NCI-H1417 (cell line): Measurements from ENCODE around the gene ACTG2.
A peak's percentile ranks its signal among the peaks of the same experiment; 100 is the strongest.
"Not testable (repeated sequence)": the region's sequence is repeated elsewhere in the genome, so short reads cannot be mapped to it uniquely, and the experiment has no call there.

Experiments
- DNase-seq, 3 experiments: peaks; one replicate each; lab custom pipeline; 2025; lab: John Stamatoyannopoulos, UW

The ACTG2 gene

DNA sequence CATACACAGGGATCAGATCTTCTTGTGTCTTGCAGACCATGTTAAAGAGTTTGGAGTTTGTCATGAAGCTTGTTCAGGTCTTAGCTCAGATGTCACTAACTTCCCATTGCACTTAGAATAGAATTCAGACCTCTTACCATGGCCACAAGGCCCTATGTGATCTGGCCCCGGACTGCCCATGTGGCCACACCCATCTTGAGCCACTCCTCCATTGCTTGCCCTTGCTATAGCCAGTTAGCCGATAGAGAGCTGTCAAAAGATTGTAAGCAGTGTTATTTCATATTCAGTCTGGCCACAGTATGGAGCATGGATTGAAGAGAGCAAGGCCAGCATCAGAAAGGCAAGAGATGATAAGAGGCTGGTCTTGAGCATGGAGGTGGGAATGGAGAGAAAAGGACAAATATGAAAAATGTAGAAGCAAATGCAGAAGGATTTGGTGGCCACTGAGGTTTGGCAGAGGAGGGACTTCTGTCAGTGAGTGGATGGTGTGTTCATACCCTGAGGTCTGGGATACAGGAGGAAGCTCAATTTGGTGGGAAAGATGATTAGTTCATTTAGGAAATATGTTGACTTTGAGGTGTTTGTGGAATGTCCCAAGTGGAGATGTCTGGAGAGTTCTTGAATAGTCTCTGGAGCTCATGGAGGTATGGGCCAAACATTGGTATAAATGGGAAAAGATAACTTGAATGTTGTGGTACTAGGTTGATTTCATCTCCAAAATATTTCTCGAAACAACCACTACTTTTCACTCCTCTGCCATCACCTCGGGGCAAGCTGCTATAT is 44.5 kb downstream of the ACTG2 start:
- no peak for DNase-seq

GRCh38 chr2:73937899-73938298 is 45.1 kb downstream of the ACTG2 start:
- DNase-seq = no peak

DNA sequence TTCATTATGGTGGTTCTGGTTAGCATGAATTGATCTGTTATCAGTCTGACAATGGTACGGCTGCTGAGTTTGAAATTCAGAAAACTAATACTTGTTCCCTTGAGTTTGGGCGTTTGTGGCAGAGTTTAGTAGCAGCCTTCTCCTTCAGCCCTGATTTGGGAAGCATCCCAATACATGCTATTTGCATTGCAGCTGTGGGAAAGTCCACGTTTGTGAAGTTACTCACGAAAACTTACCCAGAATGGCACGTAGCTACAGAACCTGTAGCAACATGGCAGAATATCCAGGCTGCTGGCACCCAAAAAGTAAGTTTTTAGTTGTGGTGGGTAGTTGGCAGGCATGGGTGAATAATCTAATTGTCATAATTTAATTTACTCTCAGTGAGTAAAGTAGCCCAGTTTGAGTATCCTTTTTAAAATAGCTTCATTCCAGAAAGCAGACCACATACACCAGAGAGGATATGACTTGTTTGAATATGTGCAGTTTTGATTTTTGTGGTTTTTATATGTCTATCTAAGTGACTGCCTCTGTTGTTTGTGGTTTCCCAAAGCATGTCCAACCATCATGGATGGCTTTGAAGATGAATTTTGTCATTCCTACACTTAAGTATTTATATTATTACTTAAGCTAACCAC is 46.0 kb downstream of the ACTG2 start:
- DNase-seq = no peak

GRCh38 chr2:73939419-73939818 is 46.6 kb downstream of the ACTG2 start:
- no peak for DNase-seq

GRCh38 chr2:73940066-73940465 is 47.3 kb downstream of the ACTG2 start:
- DNase-seq = not testable (repeated sequence)

GRCh38 chr2:73942664-73943063 is 49.9 kb downstream of the ACTG2 start:
- DNase-seq = no peak

DNA sequence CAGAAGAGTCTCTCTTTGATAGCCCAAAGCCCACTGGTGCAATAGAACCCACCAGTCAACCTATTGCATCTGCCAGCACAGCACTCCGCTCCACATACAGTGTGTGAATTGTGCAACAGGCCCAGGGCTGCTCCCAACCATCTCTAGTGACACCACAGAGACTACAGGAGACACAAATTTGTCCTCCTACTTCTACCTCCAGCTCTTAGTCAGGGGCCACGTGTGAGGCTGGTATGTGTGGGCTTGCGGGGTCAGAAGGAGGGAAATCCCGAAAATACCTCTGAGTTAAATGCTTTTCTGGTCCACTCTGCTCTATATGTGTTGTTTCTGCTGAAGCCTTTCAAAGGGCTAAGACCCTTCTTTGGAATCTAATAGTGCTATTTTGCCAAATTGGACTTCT is 51.9 kb downstream of the ACTG2 start:
- DNase-seq = no peak

DNA sequence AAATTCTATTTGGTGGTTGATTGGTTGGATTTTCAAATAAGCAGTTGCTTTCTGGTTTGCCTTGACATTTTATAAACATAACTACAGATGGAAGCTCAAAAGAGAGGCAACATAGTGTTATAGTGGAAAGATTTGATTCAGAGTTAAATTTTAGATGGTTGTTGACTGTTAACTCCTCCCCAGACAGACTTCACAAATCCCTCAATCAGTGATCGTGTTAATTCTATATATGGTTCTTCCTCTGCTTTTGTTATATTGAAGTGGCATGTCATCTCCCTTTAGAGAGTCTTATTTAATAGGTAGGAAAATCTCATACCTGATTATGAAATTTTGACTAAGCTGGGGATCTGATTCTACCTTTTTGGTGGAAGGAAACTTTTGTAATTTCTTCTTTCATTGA is 53.4 kb downstream of the ACTG2 start:
- no peak for DNase-seq

- DNase-seq = no peak
These were observed 53.9 kb downstream of the ACTG2 start for GRCh38 chr2:73946666-73947065.

DNA sequence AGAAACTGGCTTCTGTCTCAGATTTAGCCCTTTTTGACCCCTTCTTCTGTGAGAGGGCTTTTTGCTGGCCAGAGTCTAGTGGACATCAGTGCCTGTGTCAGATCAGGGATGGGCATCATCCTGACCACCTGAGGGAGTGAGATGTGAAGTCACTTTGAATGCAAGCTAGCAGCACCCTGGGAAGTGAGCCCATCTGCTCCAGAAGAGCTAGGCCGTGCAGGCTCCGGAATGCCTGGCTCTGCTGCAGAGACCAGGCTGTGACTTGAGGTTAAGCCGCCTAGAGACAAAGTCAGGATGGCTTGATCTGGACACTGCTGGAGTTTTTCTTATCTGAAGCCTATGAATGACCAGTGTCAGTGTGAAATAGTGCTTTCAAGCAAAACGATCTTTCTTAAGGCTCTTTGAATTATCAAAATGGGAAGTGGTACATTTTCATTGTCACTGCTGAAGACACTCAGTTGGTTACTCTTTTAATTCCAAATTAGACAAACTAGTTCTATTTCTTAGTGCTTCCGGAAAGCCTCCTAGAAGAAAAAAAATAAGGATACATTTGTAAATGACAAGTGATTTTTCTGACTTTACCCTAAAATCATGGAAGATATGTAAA is 54.7 kb downstream of the ACTG2 start:
- DNase-seq = no peak

- DNase-seq = no peak
These were observed 57.0 kb downstream of the ACTG2 start for GRCh38 chr2:73949802-73950201.

- DNase-seq = no peak
These were observed 60.0 kb downstream of the ACTG2 start for GRCh38 chr2:73952499-73953446.

- DNase-seq = no peak
These were observed 63.5 kb downstream of the ACTG2 start for GRCh38 chr2:73956218-73956865.

- DNase-seq = no peak
These were observed 68.5 kb downstream of the ACTG2 start for GRCh38 chr2:73961274-73961673.

GRCh38 chr2:73961823-73962615 is 69.2 kb downstream of the ACTG2 start:
- DNase-seq = no peak

GRCh38 chr2:73962798-73963197 is 70.0 kb downstream of the ACTG2 start:
- DNase-seq = no peak

DNA sequence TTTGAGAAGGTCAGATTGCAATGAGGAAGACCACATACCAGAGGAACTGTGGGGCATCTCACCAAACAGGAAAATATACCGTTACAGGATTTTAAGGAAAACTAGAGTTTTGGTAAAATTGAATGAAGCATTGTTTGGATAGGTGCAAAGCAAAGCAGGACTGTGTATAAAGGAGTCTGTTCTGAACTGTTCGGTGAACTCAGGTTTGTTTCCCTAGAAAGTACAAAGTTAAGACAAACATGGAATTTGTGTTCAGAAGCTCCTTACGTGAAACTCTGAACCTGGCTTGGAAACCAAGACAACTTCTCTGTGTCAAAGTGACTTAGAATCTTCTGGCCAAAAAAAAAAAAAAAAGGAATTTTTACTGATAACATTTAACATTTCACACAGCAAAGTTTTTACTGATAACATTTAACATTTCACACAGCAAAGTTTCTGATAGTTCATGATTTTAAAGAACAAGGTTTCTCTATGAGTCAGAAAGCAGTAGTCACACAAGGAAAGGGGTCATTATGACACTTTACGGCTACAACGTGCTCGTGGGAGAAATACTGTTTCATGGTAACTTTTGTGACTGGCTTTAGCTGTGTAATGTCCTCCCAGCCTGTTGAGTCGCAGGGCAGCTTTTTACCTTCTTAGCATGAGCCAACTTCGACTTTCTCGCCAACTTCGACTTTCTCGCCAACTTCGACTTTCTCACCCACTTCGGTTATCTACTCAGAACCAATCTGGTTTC is 70.7 kb downstream of the ACTG2 start:
- no peak for DNase-seq

- no peak for DNase-seq
These were observed 71.4 kb downstream of the ACTG2 start for GRCh38 chr2:73964223-73964622.

DNA sequence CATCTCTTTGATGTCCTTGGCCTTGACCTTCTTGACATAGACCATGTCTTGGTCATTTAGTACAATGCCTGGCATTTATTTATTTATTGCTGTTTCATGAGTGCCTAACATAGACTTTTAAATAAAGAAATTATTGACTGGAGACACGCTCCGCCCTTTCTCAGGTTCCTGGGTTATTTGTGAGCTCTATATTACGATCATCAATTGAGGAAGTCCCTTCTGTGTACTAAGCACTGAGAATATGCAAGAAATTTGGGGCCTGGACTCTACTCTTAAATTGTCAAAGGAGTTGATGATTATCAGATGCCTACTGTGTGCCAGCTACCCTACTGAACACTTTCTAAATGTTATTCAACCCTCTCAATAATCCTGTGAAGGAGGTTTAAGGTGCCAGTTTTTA is 72.2 kb downstream of the ACTG2 start:
- DNase-seq = no peak

DNA sequence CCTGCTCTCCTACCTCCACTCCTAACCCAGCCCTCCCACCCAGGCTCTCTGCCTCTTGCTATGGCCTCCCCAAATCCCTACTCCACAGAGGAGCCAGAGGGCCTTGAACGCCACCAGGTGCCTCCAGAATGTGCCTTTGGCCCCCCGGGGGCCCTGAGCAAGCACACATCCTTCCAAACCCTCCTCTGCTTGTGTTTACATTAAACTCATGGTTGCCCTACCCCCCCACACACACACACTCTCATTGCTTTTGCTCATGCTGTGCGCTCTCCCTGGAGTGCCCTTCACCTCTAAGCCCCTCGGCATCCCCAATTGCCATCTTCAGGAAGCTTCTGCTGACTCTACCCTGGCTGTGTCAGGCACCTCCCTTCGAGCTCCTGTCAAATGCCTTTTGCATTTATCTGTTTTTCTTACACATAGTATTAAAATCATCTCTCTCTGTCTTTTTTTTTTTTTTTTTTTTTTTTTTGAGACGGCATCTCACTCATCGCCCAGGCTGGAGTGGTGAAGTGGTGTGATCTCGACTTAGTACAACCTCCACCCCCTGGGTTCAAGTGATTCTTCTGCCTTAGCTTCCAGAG is 75.6 kb downstream of the ACTG2 start:
- peak; percentile 3 to 78 (median 52) for DNase-seq
